ENCODE measurements around the gene RIPK4. TPM values are rescaled to one million over a fixed set of nuclear protein-coding genes. Genes with fewer than 3 reads are reported as not detected.
A peak's percentile ranks its signal among the peaks of the same experiment; 100 is the strongest.

RIPK4 gene
- total RNA-seq, 1 experiment from 2014 or later, result 67.4 TPM

GRCh38 chr21:41760411-41760810, 6.4 kb downstream of the RIPK4 start:
- peak overlapping the region; percentile 98 for H3K27ac ChIP-seq (ENCODE audit: low read length)
- peaks cover 45% of the 10 kb centered on the region for H3K4me1 ChIP-seq (ENCODE audit: control insufficient read depth, insufficient read depth, low read length)
- H3K36me3 ChIP-seq (ENCODE audit: control insufficient read depth, insufficient read depth, low read length), result no peaks in the 10 kb centered on the region
- CTCF ChIA-PET, result no interaction called here
- in situ Hi-C loops (cut with HindIII; ENCODE audit: low pct_unique_long_range_greater_than_20kb, low sequenced_read_pairs), result loop anchor here (25.0 kb wide), 1 partner anchor 148 kb away; no protein-coding TSS in a partner anchor
- peak overlapping the region; percentile 72 to 91 for H3K4me3 ChIP-seq (ENCODE audit: low read depth in 2 of 2, low read length in 2 of 2)
- ATAC-seq (no peak), DNase-seq (ENCODE audit: low read depth, low spot score) (no peak)
- POLR2A ChIA-PET, result interaction anchor here (1.4 kb wide), 1 partner anchor 148 kb away, joined by 3 read pairs; no protein-coding TSS in a partner anchor
- intact Hi-C loops (cut with micrococcal nuclease; ENCODE audit: unreplicated experiment), result no loop called here
- H3K27me3 ChIP-seq (ENCODE audit: control insufficient read depth, insufficient read depth, low read length), result no peaks in the 10 kb centered on the region
- BruUV-seq (replicated peaks), result no TSS peak
- no peaks in the 10 kb centered on the region for H3K9me3 ChIP-seq (ENCODE audit: control insufficient read depth, insufficient read depth, low read depth, low read length)
- no peak for TF ChIP-seq SIN3A (IDR thresholded peaks at IDR 0.05; ENCODE audit: borderline replicate concordance, insufficient read depth, low read depth, low read length)
- TF ChIP-seq POLR2AphosphoS5 (IDR thresholded peaks at IDR 0.05; ENCODE audit: low read depth, low read length), result no peak
- TF ChIP-seq REST (IDR thresholded peaks at IDR 0.05; ENCODE audit: insufficient read depth in 1 of 2, low read depth in 2 of 2, low read length in 1 of 2), result no peak

GRCh38 chr21:41759926-41760325, 6.9 kb downstream of the RIPK4 start:
- CTCF ChIA-PET, result interaction anchor here (0.6 kb wide), 1 partner anchor 434 kb away, joined by 3 read pairs; no protein-coding TSS in a partner anchor
- POLR2A ChIA-PET, result interaction anchor here (1.4 kb wide), 1 partner anchor 147 kb away, joined by 3 read pairs; no protein-coding TSS in a partner anchor
- Histone ChIP-seq H3K9me3 (ENCODE audit: control insufficient read depth, insufficient read depth, low read depth, low read length) (no peaks in the 10 kb centered on the region), H3K27ac (ENCODE audit: low read length) (peak overlapping the region; percentile 98), H3K36me3 (ENCODE audit: control insufficient read depth, insufficient read depth, low read length) (no peaks in the 10 kb centered on the region), H3K27me3 (ENCODE audit: control insufficient read depth, insufficient read depth, low read length) (no peaks in the 10 kb centered on the region), H3K4me3 (ENCODE audit: low read depth in 2 of 2, low read length in 2 of 2) (peak overlapping the region; percentile 72 to 91), H3K4me1 (ENCODE audit: control insufficient read depth, insufficient read depth, low read length) (peaks cover 49% of the 10 kb centered on the region)
- in situ Hi-C loops (cut with HindIII; ENCODE audit: low pct_unique_long_range_greater_than_20kb, low sequenced_read_pairs), result loop anchor here (25.0 kb wide), 1 partner anchor 148 kb away; no protein-coding TSS in a partner anchor
- ATAC-seq, result no peak
- intact Hi-C loops (cut with micrococcal nuclease; ENCODE audit: unreplicated experiment), result loop anchor here (5.0 kb wide), 1 partner anchor 148 kb away; no protein-coding TSS in a partner anchor
- no TSS peak for BruUV-seq (replicated peaks)
- TF ChIP-seq POLR2AphosphoS5 (IDR thresholded peaks at IDR 0.05; ENCODE audit: low read depth, low read length), result no peak
- no peak for TF ChIP-seq CTCF (IDR thresholded peaks at IDR 0.05)
- TF ChIP-seq TCF7L2 (IDR thresholded peaks at IDR 0.05; ENCODE audit: low read depth, low read length), result no peak
- TF ChIP-seq REST (IDR thresholded peaks at IDR 0.05; ENCODE audit: insufficient read depth in 1 of 2, low read depth in 2 of 2, low read length in 1 of 2), result no peak
- TF ChIP-seq SIN3A (IDR thresholded peaks at IDR 0.05; ENCODE audit: borderline replicate concordance, insufficient read depth, low read depth, low read length), result no peak
- DNase-seq (ENCODE audit: low read depth, low spot score), result no peak

Data from Panc1 (cell line).